Stimulated activated CD4-positive, alpha-beta T cell treated with anti-CD3 and anti-CD28 coated beads, Interleukin-1b, Interleukin-23, amount 100 ng/mL, for 4 hours (primary cell): ENCODE measurements around the gene SORCS2.
"Not testable (repeated sequence)": the region's sequence is repeated elsewhere in the genome, so short reads cannot be mapped to it uniquely, and the experiment has no call there.

Experiments
- DNase-seq, 2 donors: peaks; one replicate each; pipeline ENCODE4 v3.0.0-alpha.2; 2020; ENCODE audit warnings: low read depth in 2 of 2

The SORCS2 gene

GRCh38 chr4:7577361-7578039 lies 385.2 kb downstream of the SORCS2 start:
- not testable (repeated sequence) for DNase-seq

GRCh38 chr4:7581477-7581876 lies 389.1 kb downstream of the SORCS2 start:
- peak in 1 of 2 donors; percentile 6 for DNase-seq

- no peak for DNase-seq
These were observed 390.2 kb downstream of the SORCS2 start for GRCh38 chr4:7582313-7583097.

- no peak for DNase-seq
These were observed 391.8 kb downstream of the SORCS2 start for GRCh38 chr4:7584098-7584497.

- no peak for DNase-seq
These were observed 392.3 kb downstream of the SORCS2 start for GRCh38 chr4:7584606-7585159.

GRCh38 chr4:7585768-7586167 lies 393.4 kb downstream of the SORCS2 start:
- DNase-seq, result no peak

GRCh38 chr4:7587433-7588405 lies 395.4 kb downstream of the SORCS2 start:
- DNase-seq, result no peak

- DNase-seq, result no peak
These were observed 397.9 kb downstream of the SORCS2 start for GRCh38 chr4:7590189-7590588.

GRCh38 chr4:7590899-7591298 lies 398.6 kb downstream of the SORCS2 start:
- DNase-seq, result no peak

- DNase-seq, result no peak
These were observed 399.2 kb downstream of the SORCS2 start for GRCh38 chr4:7591409-7592053.

GRCh38 chr4:7593646-7594412 lies 401.5 kb downstream of the SORCS2 start:
- no peak for DNase-seq

- DNase-seq, result no peak
These were observed 403.7 kb downstream of the SORCS2 start for GRCh38 chr4:7595934-7596461.

GRCh38 chr4:7596918-7597606 lies 404.7 kb downstream of the SORCS2 start:
- DNase-seq, result no peak

GRCh38 chr4:7598939-7599790 lies 406.8 kb downstream of the SORCS2 start:
- DNase-seq, result no peak

- no peak for DNase-seq
These were observed 407.9 kb downstream of the SORCS2 start for GRCh38 chr4:7600247-7600646.

GRCh38 chr4:7602166-7602565 lies 409.8 kb downstream of the SORCS2 start:
- not testable (repeated sequence) for DNase-seq

GRCh38 chr4:7607156-7607910 lies 415.0 kb downstream of the SORCS2 start:
- DNase-seq, result no peak

- DNase-seq, result no peak
These were observed 415.7 kb downstream of the SORCS2 start for GRCh38 chr4:7608046-7608445.
